Gastrocnemius medialis (tissue), 4 donors: ENCODE data around the gene PSG6. TPM values are rescaled to one million over a fixed set of nuclear protein-coding genes. Genes with fewer than 3 reads are reported as not detected.
"Not testable (repeated sequence)": the region's sequence is repeated elsewhere in the genome, so short reads cannot be mapped to it uniquely, and the experiment has no call there.

ENCODE experiments used
- ATAC-seq, 2 donors: fragments of 150-250 bp; one replicate each; pipeline ENCODE4 v1.9.1; 2016
- DNase-seq, 2 donors: peaks; one replicate each; pipeline ENCODE4 v3.0.0-alpha.2; 2019
- H3K27ac ChIP-seq, 4 donors: fragments of 200-600 bp; sonication (generic); 1 replicate in 1 of 4; 2 replicates in 3 of 4; pipeline ENCODE4 v1.5.1; 2016 to 2018; ENCODE audit warnings: mild to moderate bottlenecking in 2 of 4, moderate library complexity in 1 of 4
- H3K27me3 ChIP-seq, 3 donors: fragments of 200-600 bp; sonication (generic) in 2 of 3; 1 replicate in 1 of 3; 2 replicates in 2 of 3; pipeline versions ENCODE4 v1.5.1 to v1.6.0; 2016 to 2019; ENCODE audit warnings: mild to moderate bottlenecking in 1 of 3, moderate library complexity in 1 of 3
- H3K36me3 ChIP-seq, 2 donors: fragments of 200-600 bp; sonication (generic) in 1 of 2; one replicate each; pipeline ENCODE4 v1.5.1; 2017 to 2018
- H3K4me1 ChIP-seq, 2 donors: fragments of 200-600 bp; sonication (generic) in 1 of 2; one replicate each; pipeline ENCODE4 v1.5.1; 2016 to 2017; ENCODE audit warnings: mild to moderate bottlenecking in 2 of 2
- H3K4me3 ChIP-seq, 4 donors: fragments of 200-600 bp; sonication (generic) in 3 of 4; 1 replicate in 1 of 4; 2 replicates in 3 of 4; pipeline ENCODE4 v1.5.1; 2016 to 2019; ENCODE audit warnings: mild to moderate bottlenecking in 2 of 4
- H3K9me3 ChIP-seq, 3 donors: fragments of 200-600 bp; sonication (generic) in 2 of 3; 1 replicate in 1 of 3; 2 replicates in 2 of 3; pipeline ENCODE4 v1.5.1; 2016 to 2019
- CTCF ChIP-seq, 5 experiments: fragments of 450-650 bp in 3 of 5; fragments of 200-600 bp in 2 of 5; sonication (generic) in 2 of 5; IDR thresholded peaks in 4 of 5; conservative IDR thresholded peaks in 1 of 5; 1 replicate in 4 of 5; 2 replicates in 1 of 5; pipeline ENCODE4 v1.5.1; 2016 to 2019; ENCODE audit warnings: antibody characterized with exemption in 5 of 5, mild to moderate bottlenecking in 3 of 5, moderate library complexity in 3 of 5
- POLR2A ChIP-seq, 2 donors: fragments of 450-650 bp; IDR thresholded peaks; one replicate each; pipeline ENCODE4 v1.6.1; 2017; ENCODE audit warnings: antibody characterized with exemption in 2 of 2, mild to moderate bottlenecking in 2 of 2, moderate library complexity in 2 of 2
- in situ Hi-C, 4 donors: fragments of 200-750 bp; cut with MboI; loops; one replicate each; pipeline versions ENCODE4 v1.15.0 to v1.8.0; 2017; ENCODE audit warnings: low sequenced_read_pairs in 4 of 4
- intact Hi-C: fragments of 100-400 bp; cut with DNase I; formaldehyde crosslinking; loops from one replicate; pipeline ENCODE4 v1.15.1; 2023; ENCODE audit warnings: low total_unique reads
- total RNA-seq, 4 donors: library from RNA; depleted of rRNA; stranded (reverse); fragments of >200 nt; gene quantifications; one replicate each; pipeline versions ENCODE4 v1.1.0 to v1.2.3, GENCODE V29; 2016

The PSG6 gene
- total RNA-seq, 4 donors from 2014 or later = not detected

- H3K27ac ChIP-seq, H3K36me3 ChIP-seq, in situ Hi-C loops, H3K27me3 ChIP-seq, DNase-seq, intact Hi-C loops, H3K4me1 ChIP-seq, ATAC-seq, H3K9me3 ChIP-seq, H3K4me3 ChIP-seq: not testable (repeated sequence)
Observed at GRCh38 chr19:42898656-42899055, 19.0 kb downstream of the PSG6 start.

- H3K9me3 ChIP-seq, H3K4me3 ChIP-seq, H3K4me1 ChIP-seq, H3K27ac ChIP-seq, in situ Hi-C loops, ATAC-seq, H3K27me3 ChIP-seq, intact Hi-C loops, H3K36me3 ChIP-seq, DNase-seq: not testable (repeated sequence)
Observed at GRCh38 chr19:42897729-42898128, 20.0 kb downstream of the PSG6 start.

- H3K9me3 ChIP-seq, H3K27ac ChIP-seq, H3K27me3 ChIP-seq, H3K4me1 ChIP-seq, in situ Hi-C loops, H3K4me3 ChIP-seq, intact Hi-C loops, H3K36me3 ChIP-seq, DNase-seq, ATAC-seq: not testable (repeated sequence)
Observed at GRCh38 chr19:42890446-42890845, 27.2 kb downstream of the PSG6 start.

GRCh38 chr19:42887876-42888445, 29.7 kb downstream of the PSG6 start:
- intact Hi-C loops, H3K27me3 ChIP-seq, in situ Hi-C loops, H3K4me1 ChIP-seq, DNase-seq, H3K27ac ChIP-seq, H3K9me3 ChIP-seq, H3K4me3 ChIP-seq, H3K36me3 ChIP-seq, ATAC-seq: not testable (repeated sequence)

GRCh38 chr19:42882730-42883129, 35.0 kb downstream of the PSG6 start:
- H3K27me3 ChIP-seq, H3K27ac ChIP-seq, DNase-seq, H3K4me1 ChIP-seq, H3K9me3 ChIP-seq, H3K36me3 ChIP-seq, H3K4me3 ChIP-seq, intact Hi-C loops, in situ Hi-C loops, ATAC-seq: not testable (repeated sequence)

- ATAC-seq, H3K4me1 ChIP-seq, intact Hi-C loops, H3K4me3 ChIP-seq, H3K9me3 ChIP-seq, DNase-seq, H3K27me3 ChIP-seq, in situ Hi-C loops, H3K27ac ChIP-seq, H3K36me3 ChIP-seq: not testable (repeated sequence)
Observed at GRCh38 chr19:42882010-42882409, 35.7 kb downstream of the PSG6 start.

- H3K27me3 ChIP-seq, H3K4me1 ChIP-seq, H3K27ac ChIP-seq, DNase-seq, H3K4me3 ChIP-seq, H3K9me3 ChIP-seq, intact Hi-C loops, H3K36me3 ChIP-seq, in situ Hi-C loops, ATAC-seq: not testable (repeated sequence)
Observed at GRCh38 chr19:42881279-42881678, 36.4 kb downstream of the PSG6 start.

- intact Hi-C loops, ATAC-seq, in situ Hi-C loops, H3K27me3 ChIP-seq, H3K4me1 ChIP-seq, H3K27ac ChIP-seq, DNase-seq, H3K36me3 ChIP-seq, H3K4me3 ChIP-seq, H3K9me3 ChIP-seq: not testable (repeated sequence)
Observed at GRCh38 chr19:42880621-42881020, 37.1 kb downstream of the PSG6 start.

GRCh38 chr19:42879613-42880012, 38.1 kb downstream of the PSG6 start, which contains the start of gene PSG1:
PSG1 (minus strand) TSS chr19:42879713; CDS start chr19:42879581, 132 bp downstream.
- Histone ChIP-seq H3K4me3 (no peak within 1 kb of the TSS), H3K27ac (no peak within 1 kb of the TSS), H3K4me1 (no peaks in the 10 kb centered on the region), H3K27me3 (no peaks in the 10 kb centered on the region), H3K36me3 (no peaks in the 10 kb centered on the region), H3K9me3 (no peaks in the 10 kb centered on the region)
- intact Hi-C loops (no loop called here), in situ Hi-C loops (no loop called here)
- TF ChIP-seq POLR2A (IDR thresholded peaks at IDR 0.05) (no peak), CTCF (IDR thresholded peaks at IDR 0.05 in 4 of 5, conservative IDR thresholded peaks at IDR 0.05 in 1 of 5) (no peak)
- no peak for DNase-seq
- no peak for ATAC-seq

- H3K9me3 ChIP-seq = not testable (repeated sequence)
Observed at GRCh38 chr19:42876596-42876995, 41.1 kb downstream of the PSG6 start.

GRCh38 chr19:42875881-42876280, 41.8 kb downstream of the PSG6 start:
- H3K4me1 ChIP-seq, H3K4me3 ChIP-seq, H3K27me3 ChIP-seq, in situ Hi-C loops, H3K9me3 ChIP-seq, H3K36me3 ChIP-seq, intact Hi-C loops, H3K27ac ChIP-seq, ATAC-seq, DNase-seq: not testable (repeated sequence)

More at GRCh38 chr19:42876596-42876995, 41.1 kb downstream of the PSG6 start:
- intact Hi-C loops, DNase-seq, H3K4me1 ChIP-seq, H3K36me3 ChIP-seq, H3K4me3 ChIP-seq, H3K27ac ChIP-seq, in situ Hi-C loops, ATAC-seq, H3K27me3 ChIP-seq: not testable (repeated sequence)
